Mammary epithelial cell (primary cell): ENCODE results near the gene ABCC1.

Experiments used
- EZH2 ChIP-seq: IDR thresholded peaks from 2 replicates; pipeline ENCODE4 v1.6.1; 2012; ENCODE audit warnings: low read length, inconsistent platforms, borderline replicate concordance
- TF ChIP-seq, protein P1 (sequence below), 2 donors: IDR thresholded peaks in 1 of 2; conservative IDR thresholded peaks in 1 of 2; 2 replicates each; pipeline ENCODE4 v1.5.1; 2011 to 2012; ENCODE audit warnings: inconsistent platforms in 2 of 2, low read length in 2 of 2, mild to moderate bottlenecking in 2 of 2, control low read depth in 1 of 2, low read depth in 1 of 2; ENCODE audit not compliant: insufficient read depth in 1 of 2; ENCODE audit errors: extremely low read depth in 1 of 2

DNA sequence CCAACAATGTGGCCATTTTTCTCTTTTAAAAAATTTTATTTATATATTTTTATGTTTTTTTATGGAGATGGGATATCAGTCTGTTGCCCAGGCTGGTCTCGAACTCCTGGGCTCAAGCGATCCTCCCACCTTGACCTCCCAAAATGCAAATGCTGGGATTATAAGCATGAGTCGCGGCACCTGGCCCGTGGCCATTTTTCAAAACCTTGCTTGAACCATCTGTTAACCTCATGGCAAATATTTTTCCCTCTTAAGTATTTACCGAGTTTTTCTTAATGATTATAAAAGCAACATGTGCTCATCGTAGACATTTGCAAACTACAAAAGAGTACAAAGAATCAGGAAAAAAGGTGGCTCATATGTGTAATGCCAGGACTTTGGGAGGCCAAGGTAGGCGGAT, 146.2 kb downstream of the ABCC1 start:
- TF ChIP-seq, protein P1, sequence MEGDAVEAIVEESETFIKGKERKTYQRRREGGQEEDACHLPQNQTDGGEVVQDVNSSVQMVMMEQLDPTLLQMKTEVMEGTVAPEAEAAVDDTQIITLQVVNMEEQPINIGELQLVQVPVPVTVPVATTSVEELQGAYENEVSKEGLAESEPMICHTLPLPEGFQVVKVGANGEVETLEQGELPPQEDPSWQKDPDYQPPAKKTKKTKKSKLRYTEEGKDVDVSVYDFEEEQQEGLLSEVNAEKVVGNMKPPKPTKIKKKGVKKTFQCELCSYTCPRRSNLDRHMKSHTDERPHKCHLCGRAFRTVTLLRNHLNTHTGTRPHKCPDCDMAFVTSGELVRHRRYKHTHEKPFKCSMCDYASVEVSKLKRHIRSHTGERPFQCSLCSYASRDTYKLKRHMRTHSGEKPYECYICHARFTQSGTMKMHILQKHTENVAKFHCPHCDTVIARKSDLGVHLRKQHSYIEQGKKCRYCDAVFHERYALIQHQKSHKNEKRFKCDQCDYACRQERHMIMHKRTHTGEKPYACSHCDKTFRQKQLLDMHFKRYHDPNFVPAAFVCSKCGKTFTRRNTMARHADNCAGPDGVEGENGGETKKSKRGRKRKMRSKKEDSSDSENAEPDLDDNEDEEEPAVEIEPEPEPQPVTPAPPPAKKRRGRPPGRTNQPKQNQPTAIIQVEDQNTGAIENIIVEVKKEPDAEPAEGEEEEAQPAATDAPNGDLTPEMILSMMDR (conservative IDR thresholded peaks at IDR 0.05 in 1 of 2, IDR thresholded peaks at IDR 0.05 in 1 of 2; ENCODE audit: extremely low read depth in 1 of 2, insufficient read depth in 1 of 2, low read depth in 1 of 2, low read length in 2 of 2), result no peak
- no peak for TF ChIP-seq EZH2
